Kidney (tissue), 14 donors: ENCODE data around the gene SFT2D3. TPM values are rescaled to one million over a fixed set of nuclear protein-coding genes. Genes with fewer than 3 reads are reported as not detected.

Experiments used
- DNase-seq, 5 donors: peaks; one replicate each; pipeline ENCODE4 v3.0.0-alpha.2; 2013 to 2020
- FAIRE-seq: peaks from 2 replicates; lab custom pipeline; 2012; peaks lifted over from hg19 to GRCh38; lab: Jason Lieb, UNC
- H3K27ac ChIP-seq, 2 donors: one replicate each; pipeline ENCODE4 v1.7.0; 2013; ENCODE audit warnings: low read depth in 2 of 2, low read length in 2 of 2, inconsistent platforms in 1 of 2
- H3K27me3 ChIP-seq: one replicate; pipeline ENCODE4 v1.7.1; 2013; ENCODE audit warnings: low read length, inconsistent platforms; ENCODE audit not compliant: control insufficient read depth, insufficient read depth
- H3K36me3 ChIP-seq, 3 donors: one replicate each; pipeline versions ENCODE4 v1.7.0 to v1.7.1; 2013; ENCODE audit warnings: low read length in 3 of 3, control low read depth in 1 of 3, inconsistent platforms in 1 of 3; ENCODE audit not compliant: insufficient read depth in 3 of 3, control insufficient read depth in 2 of 3
- H3K4me1 ChIP-seq, 3 donors: one replicate each; pipeline versions ENCODE4 v1.7.0 to v1.7.1; 2013; ENCODE audit warnings: low read length in 3 of 3, inconsistent platforms in 1 of 3, low read depth in 1 of 3; ENCODE audit not compliant: control insufficient read depth in 2 of 3, insufficient read depth in 2 of 3
- H3K4me3 ChIP-seq, 3 donors: one replicate each; pipeline versions ENCODE4 v1.7.0 to v1.8.1; 2013; ENCODE audit warnings: low read length in 3 of 3, control low read depth in 1 of 3, inconsistent platforms in 1 of 3
- H3K9ac ChIP-seq, 3 donors: one replicate each; pipeline versions ENCODE4 v1.7.0 to v1.7.1; 2013; ENCODE audit warnings: low read length in 3 of 3, control low read depth in 1 of 3, inconsistent platforms in 1 of 3
- H3K9me3 ChIP-seq, 3 donors: one replicate each; pipeline versions ENCODE4 v1.7.0 to v1.7.1; 2013; ENCODE audit warnings: low read length in 3 of 3, control low read depth in 1 of 3, inconsistent platforms in 1 of 3; ENCODE audit not compliant: control insufficient read depth in 2 of 3, insufficient read depth in 1 of 3
- intact Hi-C: fragments of 100-400 bp; cut with DNase I; formaldehyde crosslinking; loops from one replicate; pipeline ENCODE4 v1.11.1; 2022
- polyA plus RNA-seq: library from polyadenylated mRNA; stranded (reverse); fragments of 350-450 nt; fragmentation: Illumina TruSeq; extraction: RNeasy Lipid Tissue Mini Kit (QIAGEN cat#74804); gene quantifications from one replicate; pipeline ENCODE4 v1.2.3, GENCODE V29; 2014; ENCODE audit warnings: low read depth, low replicate concordance; ENCODE audit not compliant: insufficient read depth
- total RNA-seq: library from RNA; stranded (reverse); fragmentation: NEBNext Ultra II Directional; extraction: Animal tissue kit (Norgen Biotek cat#: 25700); gene quantifications from one replicate; pipeline ENCODE4 v1.2.1, GENCODE V29; 2021
- TF ChIP-seq, protein P1 (sequence below): IDR thresholded peaks from 3 replicates; pipeline ENCODE4 v1.5.1; 2012; ENCODE audit warnings: mild to moderate bottlenecking, moderate library complexity, borderline replicate concordance; ENCODE audit not compliant: insufficient read depth; ENCODE audit errors: extremely low read depth
- donor health status: control.
- donor health status: control.
- donor health status: control.
- donor health status: control.
- donor health status: control.
- donor health status: DM: yes; HTN: yes; CAD: no.
- donor health status: Normal renal cell carcinoma (clear cell type).

SFT2D3 gene
- total and polyA plus RNA-seq, 2 donors from 2014 or later, result 5.1 to 9.3 TPM

GRCh38 chr2:127753374-127753773, 52.1 kb downstream of the SFT2D3 start:
- DNase-seq (no peak), FAIRE-seq (no peak)
- Histone ChIP-seq H3K27ac (no peak overlapping the region), H3K27me3 (no peaks in the 10 kb centered on the region), H3K9me3 (no peaks in the 10 kb centered on the region), H3K4me3 (no peak overlapping the region), H3K9ac (no peak overlapping the region), H3K4me1 (no peaks in the 10 kb centered on the region), H3K36me3 (peaks cover 0 to 2% (median 0%) of the 10 kb centered on the region in 3 donors)
- TF ChIP-seq, protein P1, sequence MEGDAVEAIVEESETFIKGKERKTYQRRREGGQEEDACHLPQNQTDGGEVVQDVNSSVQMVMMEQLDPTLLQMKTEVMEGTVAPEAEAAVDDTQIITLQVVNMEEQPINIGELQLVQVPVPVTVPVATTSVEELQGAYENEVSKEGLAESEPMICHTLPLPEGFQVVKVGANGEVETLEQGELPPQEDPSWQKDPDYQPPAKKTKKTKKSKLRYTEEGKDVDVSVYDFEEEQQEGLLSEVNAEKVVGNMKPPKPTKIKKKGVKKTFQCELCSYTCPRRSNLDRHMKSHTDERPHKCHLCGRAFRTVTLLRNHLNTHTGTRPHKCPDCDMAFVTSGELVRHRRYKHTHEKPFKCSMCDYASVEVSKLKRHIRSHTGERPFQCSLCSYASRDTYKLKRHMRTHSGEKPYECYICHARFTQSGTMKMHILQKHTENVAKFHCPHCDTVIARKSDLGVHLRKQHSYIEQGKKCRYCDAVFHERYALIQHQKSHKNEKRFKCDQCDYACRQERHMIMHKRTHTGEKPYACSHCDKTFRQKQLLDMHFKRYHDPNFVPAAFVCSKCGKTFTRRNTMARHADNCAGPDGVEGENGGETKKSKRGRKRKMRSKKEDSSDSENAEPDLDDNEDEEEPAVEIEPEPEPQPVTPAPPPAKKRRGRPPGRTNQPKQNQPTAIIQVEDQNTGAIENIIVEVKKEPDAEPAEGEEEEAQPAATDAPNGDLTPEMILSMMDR, result no peak
- intact Hi-C loops, result no loop called here

GRCh38 chr2:127754186-127754585, 52.9 kb downstream of the SFT2D3 start:
- no peaks in the 10 kb centered on the region for H3K36me3 ChIP-seq
- H3K27ac ChIP-seq, result no peak overlapping the region
- H3K27me3 ChIP-seq, result no peaks in the 10 kb centered on the region
- H3K4me1 ChIP-seq, result no peaks in the 10 kb centered on the region
- H3K9ac ChIP-seq, result no peak overlapping the region
- TF ChIP-seq, protein P1, result no peak
- FAIRE-seq (no peak), DNase-seq (no peak)
- no peaks in the 10 kb centered on the region for H3K9me3 ChIP-seq
- intact Hi-C loops, result no loop called here
- H3K4me3 ChIP-seq, result no peak overlapping the region

Other genes starting within 250 kb of the SFT2D3 start
- gene IWS1, start 175.0 kb upstream of the SFT2D3 start, total RNA-seq, result 35.8 TPM
- gene IWS1, start 175.0 kb upstream of the SFT2D3 start, polyA plus RNA-seq, result 29.8 TPM
- gene MYO7B, start 165.8 kb upstream of the SFT2D3 start, total RNA-seq, result 11.0 TPM
- 22.2 TPM for gene MYO7B, start 165.8 kb upstream of the SFT2D3 start, polyA plus RNA-seq
- 0.50 TPM for gene GPR17, start 55.3 kb upstream of the SFT2D3 start, total RNA-seq
- 0.39 TPM for gene GPR17, start 55.3 kb upstream of the SFT2D3 start, polyA plus RNA-seq
- 101 TPM for gene LIMS2, start 26.0 kb upstream of the SFT2D3 start, total RNA-seq
- 107 TPM for gene LIMS2, start 26.0 kb upstream of the SFT2D3 start, polyA plus RNA-seq
- 60.2 TPM for gene WDR33, start 109.7 kb downstream of the SFT2D3 start, total RNA-seq
- 19.8 TPM for gene WDR33, start 109.7 kb downstream of the SFT2D3 start, polyA plus RNA-seq
- gene POLR2D, start 156.7 kb downstream of the SFT2D3 start, total RNA-seq, result 21.5 TPM
- 7.9 TPM for gene POLR2D, start 156.7 kb downstream of the SFT2D3 start, polyA plus RNA-seq
- 16.4 TPM for gene AMMECR1L, start 184.5 kb downstream of the SFT2D3 start, total RNA-seq
- gene AMMECR1L, start 184.5 kb downstream of the SFT2D3 start, polyA plus RNA-seq, result 6.3 TPM